OCI-LY7 (cell line): ENCODE data around the gene H6PD.

ENCODE experiments used
- CTCF ChIP-seq: fragments of 200-600 bp; sonication (generic); conservative IDR thresholded peaks from 2 replicates; pipeline ENCODE4 v1.5.1; 2014; ENCODE audit warnings: mild to moderate bottlenecking, antibody characterized with exemption, low read length, moderate library complexity, mixed read lengths
- EZH2phosphoT487 ChIP-seq: fragments of 200-600 bp; sonication (generic); IDR thresholded peaks from 2 replicates; pipeline ENCODE4 v1.6.1; 2018; ENCODE audit warnings: low read depth, borderline replicate concordance, mild to moderate bottlenecking, mixed run types, antibody characterized with exemption, low read length, moderate library complexity, mixed read lengths

GRCh38 chr1:9235560-9235959 is 986 bp downstream of the H6PD start:
- TF ChIP-seq CTCF (no peak), EZH2phosphoT487 (no peak)
